ENCODE measurements around the gene CC2D2B. TPM values are rescaled to one million over a fixed set of nuclear protein-coding genes. Genes with fewer than 3 reads are reported as not detected.

Gene CC2D2B
- total RNA-seq, 1 donor from 2014 or later = 2.5 TPM

DNA sequence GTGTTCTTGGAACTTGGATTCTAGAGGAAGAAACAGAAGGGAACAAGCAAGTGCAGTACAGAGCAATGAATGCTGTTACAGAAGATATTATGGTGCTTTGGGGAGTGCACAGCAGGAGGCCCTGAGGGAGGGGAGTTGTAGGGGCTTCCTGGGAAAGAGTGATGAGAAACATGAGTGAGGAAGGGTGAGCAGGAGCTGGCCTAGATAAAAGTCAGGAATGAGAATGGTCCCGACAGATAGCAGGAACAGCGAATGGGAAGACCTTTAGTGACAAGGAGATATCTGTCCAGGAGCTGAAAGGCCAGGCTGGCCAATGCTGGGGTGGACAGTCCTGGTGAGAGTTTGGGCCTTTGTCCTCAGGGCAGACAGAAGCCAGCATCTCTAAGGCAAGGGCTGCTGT is 115.0 kb downstream of the CC2D2B start:
- Histone ChIP-seq H3K4me3 (no peak overlapping the region), H3K36me3 (no peaks in the 10 kb centered on the region), H3K4me1 (no peaks in the 10 kb centered on the region), H3K27me3 (no peaks in the 10 kb centered on the region), H3K27ac (no peak overlapping the region), H3K9me3 (no peaks in the 10 kb centered on the region)
- TF ChIP-seq POLR2AphosphoS5 (IDR thresholded peaks at IDR 0.05; ENCODE audit: insufficient read depth in 1 of 2, low read depth in 1 of 2) = no peak
- TF ChIP-seq, protein P1, sequence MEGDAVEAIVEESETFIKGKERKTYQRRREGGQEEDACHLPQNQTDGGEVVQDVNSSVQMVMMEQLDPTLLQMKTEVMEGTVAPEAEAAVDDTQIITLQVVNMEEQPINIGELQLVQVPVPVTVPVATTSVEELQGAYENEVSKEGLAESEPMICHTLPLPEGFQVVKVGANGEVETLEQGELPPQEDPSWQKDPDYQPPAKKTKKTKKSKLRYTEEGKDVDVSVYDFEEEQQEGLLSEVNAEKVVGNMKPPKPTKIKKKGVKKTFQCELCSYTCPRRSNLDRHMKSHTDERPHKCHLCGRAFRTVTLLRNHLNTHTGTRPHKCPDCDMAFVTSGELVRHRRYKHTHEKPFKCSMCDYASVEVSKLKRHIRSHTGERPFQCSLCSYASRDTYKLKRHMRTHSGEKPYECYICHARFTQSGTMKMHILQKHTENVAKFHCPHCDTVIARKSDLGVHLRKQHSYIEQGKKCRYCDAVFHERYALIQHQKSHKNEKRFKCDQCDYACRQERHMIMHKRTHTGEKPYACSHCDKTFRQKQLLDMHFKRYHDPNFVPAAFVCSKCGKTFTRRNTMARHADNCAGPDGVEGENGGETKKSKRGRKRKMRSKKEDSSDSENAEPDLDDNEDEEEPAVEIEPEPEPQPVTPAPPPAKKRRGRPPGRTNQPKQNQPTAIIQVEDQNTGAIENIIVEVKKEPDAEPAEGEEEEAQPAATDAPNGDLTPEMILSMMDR (IDR thresholded peaks at IDR 0.05) = no peak
- TF ChIP-seq POLR2A (IDR thresholded peaks at IDR 0.05) = no peak
- no peak for DNase-seq (ENCODE audit: extremely low spot score in 2 of 2)
- intact Hi-C loops (cut with DNase I) = no loop called here

DNA sequence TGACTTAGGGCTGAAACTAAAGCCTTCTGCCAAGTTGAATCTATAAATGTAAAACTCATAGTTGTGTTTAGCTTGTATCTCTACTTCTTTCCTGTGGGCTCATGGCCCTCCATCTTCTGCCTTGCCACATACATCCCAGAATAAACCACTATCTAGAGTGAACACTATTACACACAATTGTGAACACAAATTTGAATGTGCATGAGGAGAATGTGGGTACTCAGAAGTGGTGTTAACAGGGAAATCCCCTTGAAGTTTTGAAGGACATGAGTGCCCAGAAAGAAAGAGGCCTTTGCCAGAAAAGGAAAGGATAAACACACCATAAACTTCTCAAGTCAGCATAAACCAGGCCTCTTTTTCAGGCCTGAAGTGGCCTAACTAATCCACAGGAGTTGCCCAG is 115.4 kb downstream of the CC2D2B start:
- no peak overlapping the region for H3K27ac ChIP-seq
- DNase-seq (ENCODE audit: extremely low spot score in 2 of 2) = no peak
- intact Hi-C loops (cut with DNase I) = no loop called here

DNA sequence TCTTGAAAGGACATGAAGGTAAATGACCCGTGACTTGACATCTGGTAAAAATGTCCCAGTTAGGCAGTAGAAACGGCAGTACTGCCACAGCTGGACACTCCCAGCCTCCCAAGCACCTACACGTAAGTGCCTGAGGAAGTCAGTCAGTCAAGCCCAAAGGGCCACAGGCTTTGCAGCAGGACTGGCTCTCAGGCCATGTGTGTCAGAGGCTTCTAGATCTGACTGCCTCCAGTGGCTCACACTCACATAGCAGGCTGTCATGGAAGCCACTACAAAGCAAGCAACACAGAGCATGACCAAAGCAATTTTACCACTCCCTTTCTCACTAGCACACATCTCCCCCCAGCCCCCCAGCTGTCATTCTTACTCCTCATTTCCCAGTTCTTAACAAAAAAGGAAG is 117.8 kb downstream of the CC2D2B start:
- Histone ChIP-seq H3K36me3 (no peaks in the 10 kb centered on the region), H3K27ac (no peak overlapping the region), H3K4me3 (no peak overlapping the region), H3K9me3 (no peaks in the 10 kb centered on the region), H3K27me3 (no peaks in the 10 kb centered on the region), H3K4me1 (no peaks in the 10 kb centered on the region)
- intact Hi-C loops (cut with DNase I) = no loop called here
- DNase-seq (ENCODE audit: extremely low spot score in 2 of 2) = no peak
- no peak for TF ChIP-seq POLR2AphosphoS5 (IDR thresholded peaks at IDR 0.05; ENCODE audit: insufficient read depth in 1 of 2, low read depth in 1 of 2)

More for the DNA sequence above, 115.4 kb downstream of the CC2D2B start:
- TF ChIP-seq, protein P1 (IDR thresholded peaks at IDR 0.05) = no peak
- no peak for TF ChIP-seq POLR2A (IDR thresholded peaks at IDR 0.05)
- TF ChIP-seq POLR2AphosphoS5 (IDR thresholded peaks at IDR 0.05; ENCODE audit: insufficient read depth in 1 of 2, low read depth in 1 of 2) = no peak
- no peaks in the 10 kb centered on the region for H3K4me1 ChIP-seq
- no peaks in the 10 kb centered on the region for H3K27me3 ChIP-seq
- H3K9me3 ChIP-seq = no peaks in the 10 kb centered on the region
- H3K4me3 ChIP-seq = no peak overlapping the region
- H3K36me3 ChIP-seq = no peaks in the 10 kb centered on the region

DNA sequence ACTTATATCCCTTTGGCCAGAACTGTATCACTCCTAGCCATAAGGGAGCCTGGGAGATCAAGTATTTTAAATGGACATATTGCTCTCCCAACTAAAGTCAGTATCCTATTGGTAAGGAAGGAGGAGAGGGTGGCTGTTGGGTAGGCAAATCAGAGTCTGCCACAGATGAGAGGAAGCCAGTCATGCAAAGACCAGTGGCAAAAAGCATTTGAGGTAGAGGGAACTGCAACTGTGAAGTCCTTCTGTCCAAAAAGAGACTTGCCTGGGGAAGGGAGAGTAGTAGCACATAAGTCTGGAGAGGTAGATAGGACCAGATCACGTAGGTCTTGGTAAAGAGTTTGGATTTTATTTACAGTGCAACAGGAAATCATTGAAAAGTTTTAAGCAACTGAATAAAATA is 126.8 kb downstream of the CC2D2B start:
- H3K4me1 ChIP-seq = no peaks in the 10 kb centered on the region
- H3K27ac ChIP-seq = no peak overlapping the region
- intact Hi-C loops (cut with DNase I) = no loop called here
- H3K9me3 ChIP-seq = no peaks in the 10 kb centered on the region
- no peaks in the 10 kb centered on the region for H3K36me3 ChIP-seq
- no peak for TF ChIP-seq POLR2A (IDR thresholded peaks at IDR 0.05)
- no peak for DNase-seq (ENCODE audit: extremely low spot score in 2 of 2)
- no peak overlapping the region for H3K4me3 ChIP-seq
- H3K27me3 ChIP-seq = no peaks in the 10 kb centered on the region

DNA sequence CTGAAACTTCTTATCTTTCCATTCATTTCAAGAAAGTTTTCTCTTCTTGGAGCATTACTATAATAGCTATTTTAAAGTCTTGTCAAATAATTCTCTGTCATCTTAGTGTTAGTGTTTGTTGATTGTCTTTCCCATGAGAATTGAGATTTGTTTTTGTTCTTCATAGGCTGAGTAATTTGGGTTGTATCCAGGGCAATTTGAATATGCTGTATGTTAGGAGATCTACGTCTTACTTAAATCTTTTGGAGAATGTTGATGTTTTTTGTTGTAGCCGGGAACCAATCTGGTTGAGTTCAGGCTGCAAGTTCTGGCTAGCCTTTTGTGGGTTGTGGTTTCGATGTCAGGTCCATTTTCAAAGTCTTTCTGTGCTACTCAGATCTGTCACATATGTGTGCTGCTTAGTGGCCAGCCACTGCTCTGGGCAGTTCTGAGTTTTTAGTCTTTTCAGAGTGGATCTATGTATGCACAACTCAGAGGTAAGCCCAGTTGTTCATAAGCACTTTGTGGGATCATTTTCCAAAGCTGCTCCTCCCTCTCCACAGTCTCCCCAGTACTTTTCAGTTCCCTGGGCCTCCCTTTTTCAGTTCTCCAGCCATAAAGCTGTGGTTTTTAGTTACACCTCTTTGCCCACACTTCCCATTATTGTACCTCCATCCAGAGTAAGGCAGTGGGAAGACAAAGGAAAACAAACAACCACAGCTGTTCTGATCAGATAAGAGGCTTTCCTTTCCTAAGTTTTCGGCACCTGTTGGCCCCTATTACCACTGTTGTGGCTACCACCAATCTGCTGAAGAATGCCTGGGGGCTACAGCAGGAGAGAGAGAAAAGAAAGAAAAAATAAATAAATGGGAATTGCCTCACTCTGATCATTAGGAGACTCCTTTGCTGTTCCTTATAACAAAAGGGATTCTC is 131.0 kb downstream of the CC2D2B start:
- H3K36me3 ChIP-seq = no peaks in the 10 kb centered on the region
- H3K4me1 ChIP-seq = peaks cover 6% of the 10 kb centered on the region
- H3K27ac ChIP-seq = no peak overlapping the region
- TF ChIP-seq POLR2A (IDR thresholded peaks at IDR 0.05) (no peak), POLR2AphosphoS5 (IDR thresholded peaks at IDR 0.05; ENCODE audit: insufficient read depth in 1 of 2, low read depth in 1 of 2) (no peak)
- TF ChIP-seq, protein P1 (IDR thresholded peaks at IDR 0.05) = no peak
- DNase-seq (ENCODE audit: extremely low spot score in 2 of 2) = no peak
- intact Hi-C loops (cut with DNase I) = no loop called here
- H3K9me3 ChIP-seq = no peaks in the 10 kb centered on the region
- no peak overlapping the region for H3K4me3 ChIP-seq
- H3K27me3 ChIP-seq = no peaks in the 10 kb centered on the region

DNA sequence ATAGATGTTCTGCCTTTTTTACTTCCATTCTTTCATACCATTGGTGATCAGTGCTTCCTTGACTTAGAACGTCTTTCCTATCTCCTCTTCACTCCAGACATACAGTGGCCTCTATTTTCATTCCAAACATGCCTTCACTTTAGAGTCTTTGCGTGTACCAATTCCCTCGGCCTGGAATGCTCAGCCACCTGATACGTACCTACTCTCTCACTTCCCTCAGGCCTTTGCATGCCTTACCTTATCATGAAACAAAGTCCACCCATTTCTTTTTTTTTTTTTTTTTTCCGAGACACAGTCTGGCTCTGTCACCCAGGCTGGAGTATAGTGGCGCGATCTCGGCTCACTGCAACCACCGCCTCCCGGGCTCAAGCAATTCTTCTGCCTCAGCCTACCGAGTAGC is 133.4 kb downstream of the CC2D2B start:
- peaks cover 20% of the 10 kb centered on the region for H3K4me1 ChIP-seq
- no peak overlapping the region for H3K27ac ChIP-seq
- DNase-seq (ENCODE audit: extremely low spot score in 2 of 2) = no peak
- intact Hi-C loops (cut with DNase I) = no loop called here
- no peaks in the 10 kb centered on the region for H3K9me3 ChIP-seq
- no peaks in the 10 kb centered on the region for H3K36me3 ChIP-seq
- H3K27me3 ChIP-seq = no peaks in the 10 kb centered on the region
- no peak overlapping the region for H3K4me3 ChIP-seq
- no peak for TF ChIP-seq POLR2A (IDR thresholded peaks at IDR 0.05)
- no peak for TF ChIP-seq POLR2AphosphoS5 (IDR thresholded peaks at IDR 0.05; ENCODE audit: insufficient read depth in 1 of 2, low read depth in 1 of 2)
- TF ChIP-seq, protein P1 (IDR thresholded peaks at IDR 0.05) = no peak

Data from vagina (tissue), 2 donors.